Left renal cortex interstitium (tissue), 4 donors: Measurements from ENCODE around the gene GRAMD1A. TPM values are rescaled to one million over a fixed set of nuclear protein-coding genes. Genes with fewer than 3 reads are reported as not detected.

Experiments used
- DNase-seq, 4 donors: peaks; one replicate each; pipeline ENCODE4 v3.0.0-alpha.2; 2013; ENCODE audit warnings: low read depth in 4 of 4, low spot score in 2 of 4, missing footprints in 1 of 4
- polyA plus RNA-seq, 4 donors: library from polyadenylated mRNA; unstranded; fragments of 120-200 nt; gene quantifications; one replicate each; pipeline ENCODE4 v1.2.1, GENCODE V29; 2013; ENCODE audit not compliant: insufficient read length in 4 of 4

GRAMD1A gene
- polyA plus RNA-seq, 4 donors = 48.1 to 87.2 (median 61.3) TPM

- DNase-seq = no peak
These were observed 33.2 kb downstream of the GRAMD1A start for GRCh38 chr19:35033067-35034004.

- no peak for DNase-seq
These were observed 33.9 kb downstream of the GRAMD1A start for GRCh38 chr19:35034005-35034502.

GRCh38 chr19:35034588-35035382 lies 34.7 kb downstream of the GRAMD1A start:
- no peak for DNase-seq

- no peak for DNase-seq
These were observed 37.8 kb downstream of the GRAMD1A start for GRCh38 chr19:35037716-35038622.

DNA sequence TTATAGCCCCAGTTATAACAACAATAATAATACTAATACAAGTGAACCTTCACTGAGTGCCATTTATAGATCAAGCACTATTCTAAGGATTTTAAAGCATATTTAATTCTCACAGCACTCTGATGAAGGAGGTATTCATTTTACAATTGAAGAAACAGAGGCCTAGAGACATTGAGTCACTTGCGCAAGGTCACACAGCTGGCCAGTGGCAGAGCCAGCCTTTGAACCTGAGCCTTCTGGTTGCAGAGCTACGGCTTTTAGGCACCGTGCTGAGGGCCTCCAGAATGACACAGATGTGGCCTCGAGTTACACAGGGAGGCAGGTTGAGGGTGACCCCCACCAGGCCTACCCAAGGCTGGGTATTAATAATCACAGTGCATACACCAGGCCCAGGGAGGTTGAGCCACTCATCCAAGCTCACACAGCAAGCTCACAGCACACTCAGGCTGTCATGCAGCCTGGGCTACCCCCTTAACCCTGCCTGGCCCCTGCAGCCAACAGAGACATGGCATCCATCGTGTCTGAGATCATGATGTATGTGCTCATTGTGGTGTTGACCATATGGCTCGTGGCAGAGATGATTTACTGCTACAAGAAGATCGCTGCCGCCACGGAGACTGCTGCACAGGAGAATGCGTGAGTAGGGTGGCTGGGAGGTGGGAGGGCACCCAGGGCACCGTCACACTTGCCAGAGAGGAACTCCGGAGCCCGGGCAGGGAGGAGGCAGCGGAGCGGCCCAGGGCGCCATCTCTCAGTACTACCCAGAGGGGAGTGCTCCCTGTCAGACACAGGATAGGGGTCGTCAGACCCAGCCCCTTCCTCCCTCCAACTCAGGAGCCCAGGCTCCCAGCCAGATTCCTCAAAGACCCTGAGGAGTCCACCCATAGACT lies 38.7 kb downstream of the GRAMD1A start:
- DNase-seq = no peak

DNA sequence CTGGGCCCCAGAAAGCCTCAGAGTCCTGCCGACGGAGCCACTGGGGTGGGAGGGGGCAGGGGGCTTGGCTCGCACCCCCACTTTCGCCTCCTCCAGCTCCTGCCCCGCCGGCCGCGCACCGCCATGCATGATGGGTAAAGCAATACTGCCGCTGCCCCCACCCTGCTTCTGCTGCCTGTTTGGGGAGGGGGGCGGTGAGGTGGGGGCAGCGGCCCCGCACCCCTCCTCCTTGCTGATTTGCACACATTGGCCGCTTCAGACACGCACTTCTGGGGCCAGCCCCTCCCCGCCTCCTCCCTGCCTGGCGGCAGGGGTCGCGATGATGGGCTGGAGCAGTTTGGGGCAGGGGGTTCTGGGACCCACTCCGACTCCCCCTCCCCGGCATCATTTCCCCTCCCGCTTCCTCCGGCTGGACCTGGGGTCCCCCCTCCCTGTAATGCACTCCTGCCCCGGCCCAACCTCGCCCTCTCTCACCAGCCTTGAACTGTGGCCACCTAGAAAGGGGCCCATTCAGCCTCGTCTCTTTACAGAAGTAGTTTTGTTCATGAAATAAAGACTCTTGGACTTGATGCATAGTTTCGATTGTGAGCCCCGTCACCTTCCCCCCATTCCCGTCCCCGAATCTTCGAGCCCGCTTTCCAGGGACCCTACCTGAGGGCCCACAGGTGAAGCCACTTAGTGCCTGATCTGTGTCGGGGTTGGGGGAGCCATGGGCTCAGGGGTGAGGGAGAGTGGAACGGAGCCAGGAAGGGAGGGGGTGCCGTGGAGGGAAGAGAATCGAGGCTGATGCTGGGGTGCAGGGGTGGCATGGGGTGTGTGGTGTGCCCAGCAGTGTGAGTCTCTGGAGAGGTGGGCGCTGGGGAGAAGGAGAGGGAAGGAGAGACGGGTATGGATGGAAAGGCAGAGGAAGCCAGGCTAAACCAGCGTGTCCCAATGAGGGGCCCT lies 40.0 kb downstream of the GRAMD1A start:
- DNase-seq = no peak

GRCh38 chr19:35040826-35041547 lies 40.9 kb downstream of the GRAMD1A start:
- no peak for DNase-seq

DNA sequence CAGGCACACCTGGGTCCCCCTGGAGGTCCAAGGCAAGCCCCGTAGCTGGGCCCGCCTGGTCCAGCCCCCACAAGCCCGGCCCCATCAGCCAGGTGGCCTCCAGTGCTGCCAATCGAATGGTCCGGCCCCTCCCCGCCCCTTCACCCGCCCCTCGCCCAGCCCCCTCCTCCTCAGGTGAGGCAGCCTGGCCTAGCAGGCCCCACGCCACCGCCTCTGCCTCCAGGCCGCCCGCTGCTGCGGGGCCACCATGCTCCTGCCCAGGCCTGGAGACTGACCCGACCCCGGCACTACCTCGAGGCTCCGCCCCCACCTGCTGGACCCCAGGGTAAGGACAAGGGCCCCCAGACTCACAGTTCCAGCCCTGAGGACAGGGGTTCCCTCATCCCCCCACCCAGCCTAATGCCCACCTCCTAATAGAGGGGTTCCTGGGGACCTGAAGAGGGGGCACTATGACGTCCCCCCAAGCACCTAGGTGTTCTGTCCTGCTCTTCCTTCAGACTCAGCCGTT lies 41.5 kb downstream of the GRAMD1A start, which contains the start of gene HPN:
Gene HPN (plus strand): TSS at position 174 of the 508 bp plus-strand sequence. CDS start 786 bp downstream, outside the sequence.
- DNase-seq = no peak

- DNase-seq = no peak
These were observed 42.1 kb downstream of the GRAMD1A start for GRCh38 chr19:35042056-35042730.

GRCh38 chr19:35042954-35043604 lies 43.0 kb downstream of the GRAMD1A start:
- no peak for DNase-seq

GRCh38 chr19:35043906-35044305 lies 43.8 kb downstream of the GRAMD1A start:
- no peak for DNase-seq

- DNase-seq = no peak
These were observed 44.4 kb downstream of the GRAMD1A start for GRCh38 chr19:35044317-35045117.

GRCh38 chr19:35045667-35046300 lies 45.7 kb downstream of the GRAMD1A start:
- DNase-seq = no peak

GRCh38 chr19:35046461-35046860 lies 46.3 kb downstream of the GRAMD1A start:
- no peak for DNase-seq

GRCh38 chr19:35048911-35049411 lies 48.8 kb downstream of the GRAMD1A start:
- DNase-seq = no peak
